ENCODE results near the gene SPTBN1.

GRCh38 chr2:54668711-54669110, 212.6 kb downstream of the SPTBN1 start:
- TF ChIP-seq CTCF (IDR thresholded peaks at IDR 0.05) = no peak
- TF ChIP-seq GTF2I (CRISPR knock-in tag; conservative IDR thresholded peaks at IDR 0.05) = no peak
- no peak for TF ChIP-seq CBFB (CRISPR knock-in tag; IDR thresholded peaks at IDR 0.05; ENCODE audit: low read depth)
- no peak for TF ChIP-seq ESRRA (CRISPR knock-in tag; IDR thresholded peaks at IDR 0.05; ENCODE audit: borderline replicate concordance)
- TF ChIP-seq GABPB1 (CRISPR knock-in tag; IDR thresholded peaks at IDR 0.05) = no peak
- no peak for TF ChIP-seq NR2C2 (CRISPR knock-in tag; IDR thresholded peaks at IDR 0.05)
- no peak for TF ChIP-seq AR (CRISPR knock-in tag; IDR thresholded peaks at IDR 0.05)

Data from WTC11 (cell line).